Osteoblast (primary cell): Measurements from ENCODE around the gene AHNAK2. TPM values are rescaled to one million over a fixed set of nuclear protein-coding genes. Genes with fewer than 3 reads are reported as not detected.

Source experiments
- DNase-seq: peaks from one replicate; pipeline ENCODE4 v3.0.0; 2011; ENCODE audit warnings: low spot score, mixed read lengths; ENCODE audit not compliant: insufficient read length; ENCODE audit errors: missing footprints
- H2AFZ ChIP-seq: 2 replicates; pipeline ENCODE4 v1.6.0; 2011; ENCODE audit warnings: mild to moderate bottlenecking, low read length
- H3K27ac ChIP-seq: 2 replicates; pipeline ENCODE4 v1.5.1; 2011; ENCODE audit warnings: mild to moderate bottlenecking, low read depth, low read length, moderate library complexity
- H3K27me3 ChIP-seq: 2 replicates; pipeline ENCODE4 v1.6.0; 2012; ENCODE audit warnings: mild to moderate bottlenecking, control low read depth, inconsistent platforms, low read length, moderate library complexity; ENCODE audit not compliant: insufficient read depth
- H3K36me3 ChIP-seq: 2 replicates; pipeline ENCODE4 v1.5.1; 2011; ENCODE audit warnings: mild to moderate bottlenecking, low read length, control low read depth, moderate library complexity; ENCODE audit not compliant: insufficient read depth
- H3K4me1 ChIP-seq: 2 replicates; pipeline ENCODE4 v1.5.1; 2011; ENCODE audit warnings: mild to moderate bottlenecking, low read length, control low read depth, moderate library complexity; ENCODE audit not compliant: insufficient read depth
- H3K4me2 ChIP-seq: 2 replicates; pipeline ENCODE4 v1.6.0; 2011; ENCODE audit warnings: mild to moderate bottlenecking, low read length; ENCODE audit not compliant: insufficient read depth
- H3K4me3 ChIP-seq: fragments of 200-600 bp; sonication (generic); 3 replicates; pipeline ENCODE4 v1.5.1; 2012; ENCODE audit warnings: mild to moderate bottlenecking, low read length, inconsistent platforms; ENCODE audit not compliant: insufficient read depth
- H3K79me2 ChIP-seq: 2 replicates; pipeline ENCODE4 v1.6.0; 2012; ENCODE audit warnings: mild to moderate bottlenecking, low read length, control low read depth, inconsistent platforms; ENCODE audit not compliant: insufficient read depth
- H3K9me3 ChIP-seq: 2 replicates; pipeline ENCODE4 v1.5.1; 2011; ENCODE audit warnings: low read depth, low read length, control low read depth
- H4K20me1 ChIP-seq: 2 replicates; pipeline ENCODE4 v1.6.0; 2012; ENCODE audit warnings: mild to moderate bottlenecking, low read length, control low read depth; ENCODE audit not compliant: insufficient read depth
- total RNA-seq: library from RNA; depleted of rRNA; stranded (reverse); fragments of >200 nt; gene quantifications from 2 replicates; pipeline ENCODE4 v1.2.3, GENCODE V29; 2012
- TF ChIP-seq, protein P1 (sequence below): IDR thresholded peaks from 2 replicates; pipeline ENCODE4 v1.5.1; 2011; ENCODE audit warnings: mild to moderate bottlenecking, low read depth, low read length, moderate library complexity; ENCODE audit errors: extremely low read depth

The AHNAK2 gene
- total RNA-seq, 1 donor: 30.8 TPM

DNA sequence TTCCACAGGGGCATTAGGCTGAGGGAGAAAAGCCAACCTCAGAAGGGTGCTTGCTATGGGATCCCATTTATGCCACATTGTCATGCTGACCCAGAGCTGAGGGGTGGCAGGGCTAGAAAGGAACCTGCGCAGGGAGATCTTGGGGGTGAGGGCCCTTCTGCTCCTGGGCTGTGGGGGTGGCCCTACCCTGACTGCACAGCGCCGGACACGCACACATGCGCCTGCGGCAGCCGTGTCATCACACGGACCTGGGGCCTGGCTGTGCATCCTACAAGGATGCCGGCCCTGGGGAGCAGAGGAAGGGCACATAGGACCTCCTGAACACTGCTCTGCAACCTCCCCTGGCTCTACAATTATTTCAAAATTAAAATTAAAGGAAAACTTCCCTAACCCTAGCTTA lies 35.9 kb upstream of the AHNAK2 start:
- Histone ChIP-seq H3K9me3 (no peaks in the 10 kb centered on the region), H4K20me1 (peaks cover 6% of the 10 kb centered on the region), H2AFZ (no peak overlapping the region), H3K4me2 (peak overlapping the region; percentile 72), H3K79me2 (peaks cover 99% of the 10 kb centered on the region), H3K4me3 (no peak overlapping the region), H3K27me3 (no peaks in the 10 kb centered on the region), H3K4me1 (peaks cover 17% of the 10 kb centered on the region), H3K36me3 (peaks cover 22% of the 10 kb centered on the region), H3K27ac (no peak overlapping the region)
- DNase-seq: peak; percentile 46
- TF ChIP-seq, protein P1, sequence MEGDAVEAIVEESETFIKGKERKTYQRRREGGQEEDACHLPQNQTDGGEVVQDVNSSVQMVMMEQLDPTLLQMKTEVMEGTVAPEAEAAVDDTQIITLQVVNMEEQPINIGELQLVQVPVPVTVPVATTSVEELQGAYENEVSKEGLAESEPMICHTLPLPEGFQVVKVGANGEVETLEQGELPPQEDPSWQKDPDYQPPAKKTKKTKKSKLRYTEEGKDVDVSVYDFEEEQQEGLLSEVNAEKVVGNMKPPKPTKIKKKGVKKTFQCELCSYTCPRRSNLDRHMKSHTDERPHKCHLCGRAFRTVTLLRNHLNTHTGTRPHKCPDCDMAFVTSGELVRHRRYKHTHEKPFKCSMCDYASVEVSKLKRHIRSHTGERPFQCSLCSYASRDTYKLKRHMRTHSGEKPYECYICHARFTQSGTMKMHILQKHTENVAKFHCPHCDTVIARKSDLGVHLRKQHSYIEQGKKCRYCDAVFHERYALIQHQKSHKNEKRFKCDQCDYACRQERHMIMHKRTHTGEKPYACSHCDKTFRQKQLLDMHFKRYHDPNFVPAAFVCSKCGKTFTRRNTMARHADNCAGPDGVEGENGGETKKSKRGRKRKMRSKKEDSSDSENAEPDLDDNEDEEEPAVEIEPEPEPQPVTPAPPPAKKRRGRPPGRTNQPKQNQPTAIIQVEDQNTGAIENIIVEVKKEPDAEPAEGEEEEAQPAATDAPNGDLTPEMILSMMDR: no peak

DNA sequence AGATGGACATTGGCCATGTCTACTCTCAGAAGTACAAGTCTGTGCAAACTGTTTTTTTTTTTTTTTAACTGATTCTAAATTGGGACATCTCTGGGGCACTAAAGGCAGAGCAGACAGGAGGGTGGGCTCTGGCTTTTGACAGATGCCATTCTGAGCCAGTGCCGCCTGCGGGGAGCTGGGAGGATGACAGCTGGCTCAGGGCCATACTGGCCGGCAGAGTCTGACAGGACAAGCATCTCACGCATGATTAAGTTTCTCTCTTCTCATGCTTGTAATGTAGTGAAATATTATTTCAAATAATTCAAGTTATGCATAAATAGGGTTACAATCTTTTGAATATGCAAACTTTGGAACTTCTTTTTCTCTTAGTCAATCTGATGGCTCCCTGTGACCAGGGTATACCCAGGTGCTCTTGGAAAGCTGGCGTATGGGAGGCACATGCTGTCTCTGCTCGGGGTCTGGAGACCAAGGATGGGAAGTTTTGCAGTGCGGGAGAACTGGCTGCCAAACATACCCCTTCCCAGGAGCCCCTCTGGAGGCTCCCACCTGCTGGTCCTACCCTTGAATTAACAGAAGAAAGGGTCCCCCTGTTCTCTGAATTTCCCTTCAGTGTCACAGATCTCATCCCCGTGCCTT lies 35.1 kb upstream of the AHNAK2 start:
- H3K79me2 ChIP-seq: peaks cover 92% of the 10 kb centered on the region
- peaks cover 14% of the 10 kb centered on the region for H3K4me1 ChIP-seq
- TF ChIP-seq, protein P1: no peak
- H3K27me3 ChIP-seq: no peaks in the 10 kb centered on the region
- peaks cover 25% of the 10 kb centered on the region for H3K36me3 ChIP-seq
- H3K27ac ChIP-seq: peak overlapping the region; percentile 31
- peak; percentile 89 for DNase-seq
- no peak overlapping the region for H2AFZ ChIP-seq
- no peaks in the 10 kb centered on the region for H3K9me3 ChIP-seq
- peak overlapping the region; percentile 37 for H3K4me2 ChIP-seq
- no peak overlapping the region for H3K4me3 ChIP-seq
- peaks cover 3% of the 10 kb centered on the region for H4K20me1 ChIP-seq

DNA sequence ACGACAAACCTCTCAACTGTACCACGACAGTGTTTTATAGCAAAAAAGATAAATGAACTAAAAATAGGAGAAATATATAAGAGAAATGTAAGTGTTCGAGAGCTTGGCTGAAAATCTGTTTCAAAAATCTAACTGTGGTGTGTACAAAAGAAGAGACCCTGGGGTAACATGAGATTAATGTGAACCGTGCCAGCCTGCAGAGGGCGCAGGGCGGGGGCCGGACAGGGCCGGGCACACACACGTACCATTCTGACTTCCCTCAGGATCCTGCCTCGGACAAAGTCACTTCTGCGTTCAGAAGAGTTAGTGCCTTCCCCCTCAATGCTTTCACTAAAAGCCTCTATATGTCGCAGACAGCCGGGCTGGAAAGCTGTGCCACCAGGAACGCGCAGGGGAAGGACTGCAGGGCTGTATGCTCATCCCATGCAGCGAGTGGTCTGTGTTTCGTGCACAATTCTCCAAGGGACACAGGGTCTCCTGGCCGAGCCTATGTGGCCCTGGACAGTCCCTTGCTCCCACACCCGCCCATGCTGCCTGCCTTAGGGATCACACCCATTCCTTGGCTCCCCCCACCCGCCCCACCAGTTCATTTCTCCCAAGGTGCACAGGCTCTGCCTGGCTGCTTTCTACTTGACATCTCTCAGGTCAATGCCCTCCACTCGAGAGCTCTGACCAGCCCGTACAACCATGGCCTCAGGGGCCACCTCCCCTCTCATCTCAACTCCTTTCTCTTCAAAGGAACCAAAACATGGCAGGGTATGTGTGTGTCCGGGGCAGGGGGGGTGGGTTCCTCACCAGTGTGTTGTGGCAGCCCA lies 34.2 kb upstream of the AHNAK2 start:
- Histone ChIP-seq H3K79me2 (peaks cover 92% of the 10 kb centered on the region), H3K9me3 (no peaks in the 10 kb centered on the region), H2AFZ (peak overlapping the region; percentile 25), H3K4me1 (peaks cover 14% of the 10 kb centered on the region), H3K4me2 (no peak overlapping the region), H4K20me1 (peaks cover 3% of the 10 kb centered on the region), H3K27ac (peak overlapping the region; percentile 31), H3K36me3 (peaks cover 31% of the 10 kb centered on the region), H3K27me3 (no peaks in the 10 kb centered on the region), H3K4me3 (no peak overlapping the region)
- TF ChIP-seq, protein P1: peak; percentile 53
- DNase-seq: peak; percentile 78
